Aorta (tissue), 5 donors: Measurements from ENCODE around the gene CCDC102B. TPM values are rescaled to one million over a fixed set of nuclear protein-coding genes. Genes with fewer than 3 reads are reported as not detected.
"Not testable (repeated sequence)": the region's sequence is repeated elsewhere in the genome, so short reads cannot be mapped to it uniquely, and the experiment has no call there.

Source experiments
- ATAC-seq: fragments of 200-7000 bp; cut with Tn5 transposase; one replicate; pipeline ENCODE4 v1.9.1; 2022; ENCODE audit warnings: moderate library complexity; ENCODE audit not compliant: low FRiP score
- DNase-seq, 2 donors: peaks; one replicate each; pipeline ENCODE4 v3.0.0-alpha.2; 2020
- H3K27ac ChIP-seq, 2 donors: one replicate each; pipeline ENCODE4 v1.5.1; 2013; ENCODE audit warnings: low read length in 2 of 2, mild to moderate bottlenecking in 2 of 2, moderate library complexity in 2 of 2, control low read depth in 1 of 2, inconsistent platforms in 1 of 2, low read depth in 1 of 2
- H3K27me3 ChIP-seq, 2 donors: one replicate each; pipeline ENCODE4 v1.6.1; 2013; ENCODE audit warnings: control low read depth in 1 of 2, low read length in 1 of 2, mild to moderate bottlenecking in 1 of 2, moderate library complexity in 1 of 2; ENCODE audit not compliant: insufficient read depth in 2 of 2, control insufficient read depth in 1 of 2
- H3K36me3 ChIP-seq, 2 donors: one replicate each; pipeline ENCODE4 v1.6.1; 2013; ENCODE audit warnings: control low read depth in 1 of 2, low read length in 1 of 2, mild to moderate bottlenecking in 1 of 2; ENCODE audit not compliant: insufficient read depth in 2 of 2, control insufficient read depth in 1 of 2
- H3K4me1 ChIP-seq, 2 donors: one replicate each; pipeline ENCODE4 v1.6.1; 2013; ENCODE audit warnings: low read length in 2 of 2, control low read depth in 1 of 2, mild to moderate bottlenecking in 1 of 2, moderate library complexity in 1 of 2; ENCODE audit not compliant: insufficient read depth in 2 of 2, control insufficient read depth in 1 of 2
- H3K4me3 ChIP-seq, 2 donors: one replicate each; pipeline ENCODE4 v1.5.1; 2013; ENCODE audit warnings: low read length in 2 of 2, control low read depth in 1 of 2, mild to moderate bottlenecking in 1 of 2
- H3K9me3 ChIP-seq: one replicate; pipeline ENCODE4 v1.6.1; 2013; ENCODE audit warnings: mild to moderate bottlenecking, low read length; ENCODE audit not compliant: control insufficient read depth
- WGBS, 2 donors: extraction: QIAGEN DNeasy Blood & Tissue Kit; methylation state at CpG; one replicate each; pipeline ENCODE4 v1.1.7; 2013; 5-methylcytosine and 5-hydroxymethylcytosine counted together
- intact Hi-C, 2 donors: fragments of 100-400 bp; cut with DNase I; formaldehyde crosslinking; loops; one replicate each; pipeline versions ENCODE4 v1.14.2 to v1.15.0; 2022
- polyA plus RNA-seq, 2 donors: library from polyadenylated mRNA; stranded (reverse); fragments of 200-250 nt; gene quantifications; one replicate each; pipeline ENCODE4 v1.2.3, GENCODE V29; 2013
- total RNA-seq, 2 donors: library from RNA; stranded (reverse); fragmentation: NEBNext Ultra II Directional; extraction: Animal tissue kit (Norgen Biotek cat#: 25700); gene quantifications; one replicate each; pipeline ENCODE4 v1.2.1, GENCODE V29; 2021
- donor health status: healthy with polysubstance abuse.
- donor health status: Bipolar disorder and iron deficiency.
- donor health status: DM: no; HTN: no; CAD: no.
- donor health status: DM: no; HTN: no; CAD: no.
- donor health status: DM: yes; HTN: yes; CAD: no.

CCDC102B gene
- total and polyA plus RNA-seq, 4 donors, result 7.6 to 30.1 (median 12.2) TPM

DNA sequence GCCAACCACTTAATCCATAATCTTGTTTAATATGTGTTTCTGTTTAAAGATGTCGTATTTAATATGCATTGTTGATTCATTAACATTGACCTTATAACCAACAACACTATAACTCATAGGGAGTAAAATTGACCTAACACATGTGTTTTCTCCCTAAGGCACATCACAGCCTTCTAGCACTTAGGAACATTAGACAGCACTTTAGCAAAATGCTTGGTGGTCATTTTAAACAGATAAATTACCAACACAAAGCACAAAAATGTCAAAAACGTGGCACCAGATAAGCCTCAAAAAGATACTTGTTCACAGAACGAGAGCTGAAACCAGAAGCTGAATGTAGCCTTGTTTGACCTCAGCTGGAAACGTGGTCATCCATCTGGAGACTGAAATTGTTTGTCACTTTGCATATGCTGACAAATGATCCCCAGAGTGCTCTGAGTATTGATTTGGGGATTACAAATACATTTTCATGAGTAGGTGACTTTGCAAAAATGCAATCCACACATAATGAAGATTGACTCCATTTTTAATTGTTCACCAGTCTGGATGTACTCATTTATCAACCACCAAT lies 139.2 kb downstream of the CCDC102B start:
- intact Hi-C loops, result no loop called here
- WGBS, 2 donors, result 42 to 48% methylated on average over 4 of the region's 4 CpGs
- Histone ChIP-seq H3K36me3 (no peaks in the 10 kb centered on the region), H3K27ac (no peak overlapping the region), H3K4me1 (no peaks in the 10 kb centered on the region), H3K27me3 (no peaks in the 10 kb centered on the region), H3K4me3 (no peak overlapping the region), H3K9me3 (no peaks in the 10 kb centered on the region)
- DNase-seq, result no peak
- ATAC-seq, result no peak

DNA sequence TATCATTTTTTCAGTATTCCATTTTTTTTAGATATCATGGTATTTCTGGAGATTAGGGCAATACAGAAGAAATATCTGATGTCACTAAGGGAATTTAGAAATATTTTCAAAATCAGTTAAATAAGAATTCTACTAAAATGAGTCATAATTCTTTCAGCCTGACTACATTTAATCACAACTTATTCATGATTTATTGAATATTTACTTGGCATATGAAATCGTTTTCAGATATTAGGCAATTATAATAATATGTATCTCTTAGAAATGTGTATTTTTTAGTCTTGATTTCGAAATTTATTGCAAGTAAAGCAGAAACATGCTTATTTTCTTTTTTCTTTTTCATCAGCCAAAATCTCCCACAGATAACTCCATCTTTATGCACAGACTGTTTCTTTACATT lies 142.2 kb downstream of the CCDC102B start:
- DNase-seq (no peak), ATAC-seq (no peak)
- no peaks in the 10 kb centered on the region for H3K4me1 ChIP-seq
- intact Hi-C loops, result no loop called here
- H3K27ac ChIP-seq, result no peak overlapping the region
- H3K4me3 ChIP-seq, result no peak overlapping the region
- H3K27me3 ChIP-seq, result no peaks in the 10 kb centered on the region
- H3K9me3 ChIP-seq, result no peaks in the 10 kb centered on the region
- 15 to 28% methylated on average over 2 of the region's 2 CpGs for WGBS, 2 donors
- H3K36me3 ChIP-seq, result no peaks in the 10 kb centered on the region

DNA sequence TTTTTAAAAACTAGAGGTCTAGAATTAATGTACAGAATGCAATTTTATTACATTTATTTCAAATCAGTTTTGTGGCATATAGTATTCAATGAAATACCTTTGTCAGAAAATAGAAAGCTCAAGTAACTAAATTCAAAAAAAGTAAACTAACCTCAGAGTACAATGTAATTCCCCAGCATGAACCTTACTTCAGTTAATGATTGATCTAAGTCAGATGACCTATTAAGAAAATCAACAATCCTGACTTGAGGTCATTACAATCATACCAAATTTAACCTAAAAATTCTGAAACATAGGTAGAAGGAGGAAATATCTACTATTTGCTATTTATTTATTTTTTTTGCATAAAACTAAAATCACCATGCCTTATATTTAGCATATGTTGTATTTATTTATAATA lies 142.9 kb downstream of the CCDC102B start:
- intact Hi-C loops, result no loop called here
- Histone ChIP-seq H3K27ac (no peak overlapping the region), H3K9me3 (no peaks in the 10 kb centered on the region), H3K4me3 (no peak overlapping the region), H3K4me1 (no peaks in the 10 kb centered on the region), H3K27me3 (no peaks in the 10 kb centered on the region), H3K36me3 (no peaks in the 10 kb centered on the region)
- ATAC-seq (no peak), DNase-seq (no peak)

DNA sequence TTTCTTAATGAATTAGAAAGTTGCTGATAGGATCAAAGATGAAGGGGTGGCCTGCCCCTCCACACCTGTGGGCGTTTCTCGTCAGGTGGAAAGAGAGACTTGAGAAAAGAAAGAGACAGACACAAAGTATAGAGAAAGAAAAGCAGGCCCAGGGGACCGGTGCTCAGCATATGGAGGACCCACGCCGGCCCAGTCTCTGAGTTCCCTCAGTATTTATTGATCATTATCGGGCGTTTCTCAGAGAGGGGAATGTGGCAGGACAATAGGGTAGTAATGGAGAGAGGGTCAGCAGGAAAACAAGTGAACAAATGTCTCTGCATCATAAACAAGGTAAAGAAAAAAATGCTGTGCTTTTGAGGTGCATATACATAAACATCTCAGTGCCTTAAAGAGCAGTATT lies 144.3 kb downstream of the CCDC102B start:
- Histone ChIP-seq H3K36me3 (no peaks in the 10 kb centered on the region), H3K27ac (no peak overlapping the region), H3K27me3 (no peaks in the 10 kb centered on the region), H3K9me3 (no peaks in the 10 kb centered on the region), H3K4me3 (no peak overlapping the region), H3K4me1 (no peaks in the 10 kb centered on the region)
- intact Hi-C loops, result no loop called here
- WGBS, 2 donors, result 50 to 64% methylated on average over 7 of the region's 7 CpGs
- no peak for ATAC-seq
- DNase-seq, result no peak

DNA sequence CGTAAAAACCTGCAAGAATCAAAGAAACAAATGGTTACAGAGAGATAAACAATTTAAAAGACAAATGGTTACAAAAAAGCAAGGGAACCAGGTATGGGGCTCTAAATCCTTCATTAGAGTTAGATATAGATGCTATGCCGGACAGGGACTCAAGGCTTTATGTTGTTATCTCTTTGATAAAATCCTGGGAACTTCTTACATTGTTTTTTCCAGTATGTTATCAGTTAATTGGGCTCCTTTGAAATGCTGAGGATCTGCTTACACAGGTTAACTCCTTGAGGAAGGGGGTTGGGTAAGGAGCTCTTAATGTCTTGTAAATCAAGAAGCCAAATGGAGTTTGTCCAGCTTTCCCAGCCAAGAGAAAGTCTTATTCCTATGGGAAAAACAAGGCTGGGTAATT lies 146.0 kb downstream of the CCDC102B start:
- intact Hi-C loops, H3K27me3 ChIP-seq, H3K36me3 ChIP-seq, ATAC-seq, H3K9me3 ChIP-seq, H3K27ac ChIP-seq, DNase-seq, H3K4me3 ChIP-seq, H3K4me1 ChIP-seq: not testable (repeated sequence)
- 84 to 94% methylated on average over 2 of the region's 2 CpGs for WGBS, 2 donors

DNA sequence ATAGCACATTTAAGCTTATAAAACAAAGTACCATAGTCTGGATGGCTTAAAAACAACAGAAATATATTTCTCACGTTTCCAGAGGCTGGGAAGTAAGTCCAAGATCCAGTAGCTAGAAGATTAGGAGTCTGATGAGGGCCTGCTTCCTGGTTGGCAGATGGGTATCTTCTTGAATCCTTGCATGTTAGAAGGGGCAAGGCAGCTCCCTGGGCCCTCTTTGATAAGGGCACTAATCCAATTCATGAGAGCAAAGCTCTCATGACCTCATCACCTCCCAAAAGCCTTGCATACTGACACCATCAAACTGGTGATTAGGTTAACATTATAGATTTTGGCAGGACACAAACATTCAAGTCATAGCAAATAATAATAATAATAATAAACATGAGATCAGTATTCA lies 146.4 kb downstream of the CCDC102B start:
- intact Hi-C loops, result no loop called here
- no peaks in the 10 kb centered on the region for H3K4me1 ChIP-seq
- ATAC-seq (no peak), DNase-seq (no peak)
- no peaks in the 10 kb centered on the region for H3K36me3 ChIP-seq
- H3K27ac ChIP-seq, result no peak overlapping the region
- no peaks in the 10 kb centered on the region for H3K9me3 ChIP-seq
- WGBS, 2 donors, result 13 to 23% methylated on average over 1 of the region's 1 CpG
- H3K27me3 ChIP-seq, result no peaks in the 10 kb centered on the region
- no peak overlapping the region for H3K4me3 ChIP-seq

DNA sequence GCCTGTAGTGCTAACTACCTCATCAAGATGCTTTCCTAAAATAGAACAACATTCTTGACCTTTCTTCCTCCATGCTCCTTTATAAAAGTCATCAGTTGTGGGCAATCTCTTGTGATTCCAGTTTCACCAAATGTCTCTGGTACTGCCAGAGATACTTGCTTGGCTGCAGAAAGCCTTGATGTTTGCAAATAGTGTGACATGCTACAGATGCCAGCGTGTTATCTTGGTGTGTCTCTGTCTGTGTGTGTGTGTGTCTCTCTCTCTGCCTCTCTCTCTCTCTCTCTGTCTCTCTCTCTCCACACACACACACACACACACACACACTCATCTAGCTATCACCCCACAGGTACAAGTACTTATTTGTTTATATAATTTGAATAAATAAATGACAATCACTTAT lies 146.9 kb downstream of the CCDC102B start:
- H3K36me3 ChIP-seq, result no peaks in the 10 kb centered on the region
- intact Hi-C loops, result no loop called here
- WGBS, 2 donors, result 47 to 51% methylated on average over 1 of the region's 1 CpG
- no peak overlapping the region for H3K27ac ChIP-seq
- ATAC-seq (no peak), DNase-seq (no peak)
- no peak overlapping the region for H3K4me3 ChIP-seq
- no peaks in the 10 kb centered on the region for H3K4me1 ChIP-seq
- no peaks in the 10 kb centered on the region for H3K27me3 ChIP-seq
- no peaks in the 10 kb centered on the region for H3K9me3 ChIP-seq

DNA sequence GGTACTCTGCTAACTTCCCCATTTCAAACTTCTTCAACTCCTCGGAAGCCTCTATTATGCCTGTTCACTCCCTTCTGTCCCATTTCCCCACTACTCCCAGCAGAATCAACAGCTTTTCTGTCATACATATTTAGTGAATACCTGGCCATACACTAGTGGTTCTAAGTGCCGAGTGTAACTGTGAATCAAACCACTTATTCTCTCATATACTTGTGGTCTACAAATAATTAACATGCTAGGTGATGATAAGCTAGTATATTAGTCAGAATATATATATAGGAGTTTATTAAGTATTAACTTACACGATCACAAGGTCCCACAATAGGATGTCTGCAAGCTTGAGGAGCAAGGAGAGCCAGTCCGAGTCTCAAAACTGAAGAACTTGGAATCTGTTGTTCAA lies 150.7 kb downstream of the CCDC102B start:
- ATAC-seq, result no peak
- DNase-seq, result no peak
- no peaks in the 10 kb centered on the region for H3K36me3 ChIP-seq
- no peaks in the 10 kb centered on the region for H3K4me1 ChIP-seq
- 91 to 94% methylated on average over 4 of the region's 4 CpGs for WGBS, 2 donors
- no peak overlapping the region for H3K4me3 ChIP-seq
- intact Hi-C loops, result no loop called here
- H3K27me3 ChIP-seq, result no peaks in the 10 kb centered on the region
- no peaks in the 10 kb centered on the region for H3K9me3 ChIP-seq
- H3K27ac ChIP-seq, result no peak overlapping the region

DNA sequence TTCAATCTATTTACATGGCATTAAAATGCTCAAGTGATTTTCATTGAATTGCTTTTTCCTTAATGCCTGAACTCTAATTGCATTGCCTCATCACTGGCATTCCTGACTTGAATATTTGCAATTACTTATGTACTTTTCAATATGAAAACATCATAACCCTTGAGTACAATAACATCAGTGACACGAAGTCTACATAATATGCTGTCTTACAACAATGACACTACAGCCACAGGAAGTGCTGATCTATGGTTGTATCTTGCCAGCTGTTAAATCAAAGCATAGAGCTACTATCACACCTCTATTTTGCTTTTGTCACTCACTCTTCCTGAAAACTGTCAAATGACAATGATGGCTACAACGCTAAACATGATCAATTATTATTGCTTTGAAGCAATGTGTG lies 156.9 kb downstream of the CCDC102B start:
- DNase-seq (no peak), ATAC-seq (no peak)
- 60 to 64% methylated on average over 2 of the region's 2 CpGs for WGBS, 2 donors
- Histone ChIP-seq H3K27ac (no peak overlapping the region), H3K27me3 (no peaks in the 10 kb centered on the region), H3K9me3 (no peaks in the 10 kb centered on the region), H3K4me1 (no peaks in the 10 kb centered on the region), H3K4me3 (no peak overlapping the region), H3K36me3 (no peaks in the 10 kb centered on the region)
- intact Hi-C loops, result no loop called here
